IgD-negative memory B cell (primary cell): ENCODE data around the gene PHETA1. TPM values are rescaled to one million over a fixed set of nuclear protein-coding genes. Genes with fewer than 3 reads are reported as not detected.
"Not testable (repeated sequence)": the region's sequence is repeated elsewhere in the genome, so short reads cannot be mapped to it uniquely, and the experiment has no call there.

Experiments used
- H3K27ac Mint-ChIP-seq, 3 donors: one replicate each; pipeline ENCODE4 v1.8.0; 2020 to 2022; ENCODE audit warnings: mild to moderate bottlenecking in 3 of 3, mixed read lengths in 3 of 3, moderate library complexity in 1 of 3
- H3K27me3 Mint-ChIP-seq: one replicate; pipeline ENCODE4 v1.8.0; 2021; ENCODE audit warnings: mixed read lengths
- H3K36me3 Mint-ChIP-seq: one replicate; pipeline ENCODE4 v1.8.0; 2020; ENCODE audit warnings: mild to moderate bottlenecking, mixed read lengths
- H3K4me1 Mint-ChIP-seq, 3 donors: one replicate each; pipeline ENCODE4 v1.8.0; 2020 to 2022; ENCODE audit warnings: mixed read lengths in 3 of 3, mild to moderate bottlenecking in 1 of 3
- H3K4me3 Mint-ChIP-seq, 4 donors: one replicate each; pipeline ENCODE4 v1.8.0; 2020 to 2022; ENCODE audit warnings: mild to moderate bottlenecking in 4 of 4, mixed read lengths in 4 of 4, moderate library complexity in 3 of 4
- H3K9me3 Mint-ChIP-seq, 3 donors: one replicate each; pipeline ENCODE4 v1.8.0; 2020 to 2021; ENCODE audit warnings: mixed read lengths in 3 of 3, mild to moderate bottlenecking in 1 of 3
- polyA plus RNA-seq: library from polyadenylated mRNA; unstranded; fragments of 300-500 nt; fragmentation: Illumina TruSeq; gene quantifications from one replicate; pipeline ENCODE4 v1.2.3, GENCODE V29; 2021

Gene PHETA1
- polyA plus RNA-seq, 1 donor from 2014 or later, result 2.6 TPM

GRCh38 chr12:111353603-111354295 lies 15.1 kb downstream of the PHETA1 start:
- Mint-ChIP-seq H3K4me3 (no peak overlapping the region), H3K27ac (peak overlapping the region in 1 of 3 donors; percentile 84), H3K9me3 (peaks cover 0 to 4% (median 0%) of the 10 kb centered on the region in 3 donors), H3K4me1 (peaks cover 17 to 18% (median 17%) of the 10 kb centered on the region in 3 donors), H3K27me3 (no peaks in the 10 kb centered on the region), H3K36me3 (peaks cover 5% of the 10 kb centered on the region)

DNA sequence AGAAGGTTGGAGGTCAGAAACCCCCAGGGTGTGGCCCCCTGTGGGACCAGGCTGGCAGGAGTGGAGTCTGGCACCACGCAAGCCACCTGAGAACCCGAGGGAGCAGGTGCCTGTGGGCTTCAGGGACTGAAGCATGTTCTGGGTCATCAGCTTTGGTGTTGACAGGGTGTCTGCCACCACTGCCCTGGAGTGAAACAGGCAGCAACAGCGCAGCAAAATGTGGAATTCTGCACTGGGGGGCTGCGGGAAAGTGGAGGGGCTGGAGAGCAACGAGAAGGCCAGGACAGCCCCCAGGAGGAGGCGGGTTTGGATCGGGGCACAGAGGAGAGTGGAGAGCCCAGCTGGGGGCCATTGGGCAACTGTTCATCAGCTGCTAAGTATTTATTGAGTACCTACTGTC lies 15.9 kb downstream of the PHETA1 start:
- H3K27me3 Mint-ChIP-seq, result no peaks in the 10 kb centered on the region
- H3K36me3 Mint-ChIP-seq, result peaks cover 5% of the 10 kb centered on the region
- H3K9me3 Mint-ChIP-seq, result peaks cover 0 to 6% (median 2%) of the 10 kb centered on the region in 3 donors
- no peak overlapping the region for H3K27ac Mint-ChIP-seq
- peaks cover 15 to 17% (median 17%) of the 10 kb centered on the region in 3 donors for H3K4me1 Mint-ChIP-seq
- no peak overlapping the region for H3K4me3 Mint-ChIP-seq

- peaks cover 0 to 6% (median 2%) of the 10 kb centered on the region in 3 donors for H3K9me3 Mint-ChIP-seq
- no peak overlapping the region for H3K4me3 Mint-ChIP-seq
- H3K27ac Mint-ChIP-seq, result no peak overlapping the region
- peaks cover 15 to 17% (median 17%) of the 10 kb centered on the region in 3 donors for H3K4me1 Mint-ChIP-seq
- H3K27me3 Mint-ChIP-seq, result no peaks in the 10 kb centered on the region
- H3K36me3 Mint-ChIP-seq, result peaks cover 5% of the 10 kb centered on the region
These were observed 16.4 kb downstream of the PHETA1 start for GRCh38 chr12:111352296-111352993.

- H3K27me3 Mint-ChIP-seq, result no peaks in the 10 kb centered on the region
- peaks cover 2 to 6% (median 4%) of the 10 kb centered on the region in 3 donors for H3K9me3 Mint-ChIP-seq
- H3K4me1 Mint-ChIP-seq, result peaks cover 10 to 13% (median 11%) of the 10 kb centered on the region in 3 donors
- peaks cover 2% of the 10 kb centered on the region for H3K36me3 Mint-ChIP-seq
- H3K4me3 Mint-ChIP-seq, result no peak overlapping the region
- no peak overlapping the region for H3K27ac Mint-ChIP-seq
These were observed 17.9 kb downstream of the PHETA1 start for GRCh38 chr12:111351026-111351425.

- no peak overlapping the region for H3K27ac Mint-ChIP-seq
- H3K4me1 Mint-ChIP-seq, result peaks cover 1 to 3% (median 2%) of the 10 kb centered on the region in 3 donors
- H3K36me3 Mint-ChIP-seq, result peaks cover 2% of the 10 kb centered on the region
- peaks cover 2 to 6% (median 4%) of the 10 kb centered on the region in 3 donors for H3K9me3 Mint-ChIP-seq
- no peak overlapping the region for H3K4me3 Mint-ChIP-seq
- no peaks in the 10 kb centered on the region for H3K27me3 Mint-ChIP-seq
These were observed 19.0 kb downstream of the PHETA1 start for GRCh38 chr12:111349748-111350520.

DNA sequence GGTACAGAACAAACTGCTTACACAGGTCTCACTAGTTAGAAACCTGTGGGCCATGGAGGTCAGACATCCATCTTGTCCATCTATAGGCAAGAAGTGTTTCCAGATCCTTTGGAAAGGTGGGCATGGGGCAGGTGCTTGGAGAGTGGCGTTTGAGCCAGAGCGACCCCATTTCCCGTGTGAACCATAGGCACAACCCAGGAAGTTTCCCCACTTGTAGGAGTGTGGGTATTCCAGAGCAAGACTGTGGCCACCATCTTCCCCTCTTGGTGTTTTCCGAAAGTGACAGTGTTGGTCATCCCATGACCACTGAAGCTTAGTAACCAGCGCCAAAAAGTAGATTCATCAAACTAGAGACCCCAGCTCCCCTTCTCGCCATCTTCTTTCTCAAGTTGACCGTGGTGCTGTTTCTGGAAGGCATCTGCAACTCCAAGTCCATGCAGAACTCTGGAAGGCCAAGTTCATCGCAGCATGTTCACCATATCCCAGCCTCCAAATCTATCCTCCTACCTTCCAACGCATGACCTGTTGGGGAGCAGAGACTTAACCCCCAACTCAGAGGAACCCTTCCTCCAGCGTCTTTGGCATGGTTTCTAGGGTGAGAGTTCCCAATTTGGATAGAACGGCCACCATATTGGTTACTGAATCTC lies 19.7 kb downstream of the PHETA1 start:
- Mint-ChIP-seq H3K27me3 (no peaks in the 10 kb centered on the region), H3K4me1 (no peaks in the 10 kb centered on the region), H3K36me3 (peaks cover 2% of the 10 kb centered on the region), H3K4me3 (no peak overlapping the region), H3K9me3 (peaks cover 2 to 6% (median 4%) of the 10 kb centered on the region in 3 donors), H3K27ac (peak overlapping the region in 1 of 3 donors; percentile 40)

DNA sequence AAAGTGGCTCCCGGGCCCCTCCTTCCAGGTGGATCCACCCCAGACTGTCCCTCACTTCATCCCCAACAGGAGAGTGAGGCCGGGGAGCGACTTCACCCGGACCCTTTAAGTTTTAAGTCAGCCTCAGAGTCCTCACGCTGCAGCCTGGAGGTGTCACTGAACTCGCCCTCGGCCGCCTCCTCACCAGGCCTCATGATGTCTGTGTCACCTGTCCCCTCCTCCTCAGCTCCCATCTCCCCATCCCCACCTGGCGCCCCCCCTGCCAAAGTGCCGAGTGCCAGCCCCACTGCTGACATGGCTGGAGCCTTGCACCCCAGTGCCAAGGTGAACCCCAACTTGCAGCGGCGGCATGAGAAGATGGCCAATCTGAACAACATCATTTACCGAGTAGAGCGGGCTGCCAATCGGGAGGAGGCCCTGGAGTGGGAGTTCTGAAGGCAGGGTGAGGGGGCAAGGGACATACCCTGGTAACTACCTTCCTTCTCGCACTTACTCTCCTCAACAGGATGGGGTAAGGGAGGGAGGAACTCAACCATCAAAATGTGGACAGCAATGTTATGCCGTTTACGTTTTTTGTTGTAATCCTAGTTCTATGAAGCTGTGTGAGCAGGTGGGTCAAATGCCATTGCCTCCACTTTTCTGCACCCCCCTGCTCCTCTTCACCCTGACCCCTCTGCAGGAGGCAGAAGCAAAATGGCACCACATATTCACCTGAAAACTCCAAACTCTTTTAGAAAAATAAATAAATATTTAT lies 20.8 kb downstream of the PHETA1 start:
- Mint-ChIP-seq H3K36me3 (peaks cover 2% of the 10 kb centered on the region), H3K4me3 (no peak overlapping the region), H3K27me3 (no peaks in the 10 kb centered on the region), H3K4me1 (no peaks in the 10 kb centered on the region), H3K27ac (no peak overlapping the region), H3K9me3 (peaks cover 2 to 8% (median 4%) of the 10 kb centered on the region in 3 donors)

- Mint-ChIP-seq H3K4me1 (peaks cover 3 to 7% (median 4%) of the 10 kb centered on the region in 3 donors), H3K27ac (peak overlapping the region in 1 of 3 donors; percentile 10), H3K27me3 (no peaks in the 10 kb centered on the region)
These were observed 24.5 kb downstream of the PHETA1 start for GRCh38 chr12:111344254-111344875.

DNA sequence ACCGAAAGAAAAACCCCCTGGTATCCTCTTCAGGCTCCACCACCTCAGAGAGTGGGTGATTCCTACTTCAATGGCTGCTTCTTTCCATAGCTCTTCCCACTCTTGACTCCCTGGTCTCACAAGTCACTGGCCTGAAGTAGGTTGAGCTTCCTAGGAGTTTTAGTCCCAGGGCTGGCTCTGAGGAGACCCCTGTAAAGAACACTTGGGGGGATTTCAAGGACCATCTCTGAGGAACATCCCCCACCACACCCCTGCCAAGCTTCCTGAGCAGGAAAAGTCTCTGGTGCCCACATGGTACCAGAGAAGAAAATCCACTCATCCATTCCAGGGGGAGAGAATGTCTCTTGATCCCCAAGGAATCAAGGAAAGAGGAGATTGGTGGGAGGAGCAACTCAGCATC lies 25.7 kb downstream of the PHETA1 start:
- H3K4me3 Mint-ChIP-seq, result no peak overlapping the region
- no peak overlapping the region for H3K27ac Mint-ChIP-seq
- no peaks in the 10 kb centered on the region for H3K36me3 Mint-ChIP-seq
- peaks cover 4 to 7% (median 4%) of the 10 kb centered on the region in 3 donors for H3K4me1 Mint-ChIP-seq
- peaks cover 2 to 4% (median 3%) of the 10 kb centered on the region in 3 donors for H3K9me3 Mint-ChIP-seq
- H3K27me3 Mint-ChIP-seq, result no peaks in the 10 kb centered on the region

More at GRCh38 chr12:111344254-111344875, 24.5 kb downstream of the PHETA1 start:
- H3K4me3 Mint-ChIP-seq, result no peak overlapping the region
- H3K9me3 Mint-ChIP-seq, result peaks cover 2 to 8% (median 4%) of the 10 kb centered on the region in 3 donors
- H3K36me3 Mint-ChIP-seq, result no peaks in the 10 kb centered on the region

- no peak overlapping the region for H3K4me3 Mint-ChIP-seq
- no peaks in the 10 kb centered on the region for H3K36me3 Mint-ChIP-seq
These were observed 26.5 kb downstream of the PHETA1 start for GRCh38 chr12:111342376-111342775.

DNA sequence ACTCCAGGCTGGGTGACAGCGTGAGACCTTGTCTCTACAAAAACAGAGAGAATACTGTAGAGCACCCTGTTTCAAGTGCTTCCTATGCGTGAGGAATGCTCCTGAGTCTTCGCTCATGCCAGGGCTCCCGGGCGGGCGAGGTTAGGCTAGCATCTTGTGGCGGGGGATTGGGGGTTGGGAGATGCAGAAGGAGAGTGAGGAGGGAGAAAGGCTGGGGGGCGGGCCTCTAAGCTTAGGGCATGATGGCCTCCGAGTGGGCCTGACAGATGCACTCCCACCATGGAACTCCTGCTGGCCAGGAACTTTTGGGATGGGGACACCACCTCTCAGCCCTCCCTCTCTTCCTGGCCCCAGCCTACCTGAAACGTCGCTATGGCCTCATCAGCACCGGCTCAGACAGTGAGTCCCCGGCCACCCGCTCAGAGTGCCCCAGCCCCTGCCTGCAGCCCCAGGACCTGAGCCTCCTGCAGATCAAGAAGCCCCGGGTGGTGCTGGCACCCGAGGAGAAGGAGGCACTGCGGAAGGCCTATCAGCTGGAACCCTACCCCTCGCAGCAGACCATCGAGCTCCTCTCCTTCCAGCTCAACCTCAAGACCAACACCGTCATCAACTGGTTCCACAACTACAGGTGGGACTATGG lies 27.3 kb downstream of the PHETA1 start:
- H3K9me3 Mint-ChIP-seq, result peaks cover 0 to 2% (median 0%) of the 10 kb centered on the region in 3 donors
- peaks cover 2% of the 10 kb centered on the region for H3K36me3 Mint-ChIP-seq
- H3K4me1 Mint-ChIP-seq, result peaks cover 4 to 7% (median 4%) of the 10 kb centered on the region in 3 donors
- no peaks in the 10 kb centered on the region for H3K27me3 Mint-ChIP-seq
- no peak overlapping the region for H3K27ac Mint-ChIP-seq
- H3K4me3 Mint-ChIP-seq, result no peak overlapping the region

More at GRCh38 chr12:111342376-111342775, 26.5 kb downstream of the PHETA1 start:
- Mint-ChIP-seq H3K27ac (peak overlapping the region in 1 of 3 donors; percentile 80), H3K9me3 (peaks cover 0 to 4% (median 2%) of the 10 kb centered on the region in 3 donors), H3K4me1 (peaks cover 4 to 7% (median 4%) of the 10 kb centered on the region in 3 donors), H3K27me3 (no peaks in the 10 kb centered on the region)

- not testable (repeated sequence) for H3K27me3 Mint-ChIP-seq, H3K36me3 Mint-ChIP-seq, H3K4me1 Mint-ChIP-seq, H3K4me3 Mint-ChIP-seq, H3K27ac Mint-ChIP-seq, H3K9me3 Mint-ChIP-seq
These were observed 28.2 kb downstream of the PHETA1 start for GRCh38 chr12:111340680-111341079.

- Mint-ChIP-seq H3K4me3 (no peak overlapping the region), H3K27ac (no peak overlapping the region), H3K9me3 (peaks cover 0 to 2% (median 0%) of the 10 kb centered on the region in 3 donors), H3K4me1 (peaks cover 4 to 7% (median 4%) of the 10 kb centered on the region in 3 donors), H3K27me3 (no peaks in the 10 kb centered on the region), H3K36me3 (peaks cover 2% of the 10 kb centered on the region)
These were observed 28.7 kb downstream of the PHETA1 start for GRCh38 chr12:111340231-111340630.
